ENCODE data around the gene RTN4R. TPM values are rescaled to one million over a fixed set of nuclear protein-coding genes. Genes with fewer than 3 reads are reported as not detected.

Gene RTN4R
- total and polyA plus RNA-seq, 9 of the 15 experiments (the other 6 are each of a cell fraction or from before 2014, with no cell fraction given), result 0.04 to 2.8 (median 1.4) TPM; not detected in 3

DNA sequence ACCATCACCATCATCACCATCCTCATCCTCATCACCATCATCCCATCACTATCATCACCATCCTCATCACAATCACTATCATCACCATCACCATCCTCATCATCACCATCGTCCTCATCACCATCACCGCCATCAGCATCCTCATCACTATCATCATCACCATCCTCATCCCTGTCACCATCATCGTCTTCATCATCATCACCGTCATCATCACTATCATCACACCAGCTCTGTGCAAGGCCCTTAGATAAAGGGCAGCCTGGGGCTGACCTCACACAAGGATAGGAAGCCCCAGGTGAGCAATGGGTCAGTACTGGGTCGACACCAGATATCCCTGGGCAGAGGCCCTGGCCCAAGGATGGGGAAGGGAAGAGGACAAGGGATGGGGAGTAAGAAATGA lies 16.1 kb downstream of the RTN4R start (continued):
- TF ChIP-seq, protein P1, sequence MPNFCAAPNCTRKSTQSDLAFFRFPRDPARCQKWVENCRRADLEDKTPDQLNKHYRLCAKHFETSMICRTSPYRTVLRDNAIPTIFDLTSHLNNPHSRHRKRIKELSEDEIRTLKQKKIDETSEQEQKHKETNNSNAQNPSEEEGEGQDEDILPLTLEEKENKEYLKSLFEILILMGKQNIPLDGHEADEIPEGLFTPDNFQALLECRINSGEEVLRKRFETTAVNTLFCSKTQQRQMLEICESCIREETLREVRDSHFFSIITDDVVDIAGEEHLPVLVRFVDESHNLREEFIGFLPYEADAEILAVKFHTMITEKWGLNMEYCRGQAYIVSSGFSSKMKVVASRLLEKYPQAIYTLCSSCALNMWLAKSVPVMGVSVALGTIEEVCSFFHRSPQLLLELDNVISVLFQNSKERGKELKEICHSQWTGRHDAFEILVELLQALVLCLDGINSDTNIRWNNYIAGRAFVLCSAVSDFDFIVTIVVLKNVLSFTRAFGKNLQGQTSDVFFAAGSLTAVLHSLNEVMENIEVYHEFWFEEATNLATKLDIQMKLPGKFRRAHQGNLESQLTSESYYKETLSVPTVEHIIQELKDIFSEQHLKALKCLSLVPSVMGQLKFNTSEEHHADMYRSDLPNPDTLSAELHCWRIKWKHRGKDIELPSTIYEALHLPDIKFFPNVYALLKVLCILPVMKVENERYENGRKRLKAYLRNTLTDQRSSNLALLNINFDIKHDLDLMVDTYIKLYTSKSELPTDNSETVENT (CRISPR knock-in tag; IDR thresholded peaks at IDR 0.05), result 0 out of 2 replicates have a peak, but pooled peaks have one; percentile 26
- TF ChIP-seq SMAD2 (IDR thresholded peaks at IDR 0.05; ENCODE audit: low read depth, low read length) (no peak), SMC3 (conservative IDR thresholded peaks at IDR 0.05; ENCODE audit: insufficient read depth, low read depth, low read length) (no peak), U2AF2 (optimal IDR thresholded peaks at IDR 0.05; ENCODE audit: low read depth, low read length) (no peak), JUN (IDR thresholded peaks at IDR 0.05; ENCODE audit: borderline replicate concordance, low read depth, low read length) (no peak), JUN (CRISPR knock-in tag; IDR thresholded peaks at IDR 0.05; ENCODE audit: borderline replicate concordance) (no peak), ZNF830 (CRISPR knock-in tag; IDR thresholded peaks at IDR 0.05) (0 out of 2 replicates have a peak, but pooled peaks have one; percentile 31), PHB2 (IDR thresholded peaks at IDR 0.05; ENCODE audit: low read depth) (no peak), ARID1B (IDR thresholded peaks at IDR 0.05) (no peak), LCOR (CRISPR knock-in tag; IDR thresholded peaks at IDR 0.05) (no peak), RBM22 (IDR thresholded peaks at IDR 0.05; ENCODE audit: low read depth, low read length, poor library complexity, severe bottlenecking) (no peak), ZNF785 (CRISPR knock-in tag; IDR thresholded peaks at IDR 0.05) (no peak), MXI1 (IDR thresholded peaks at IDR 0.05; ENCODE audit: low read depth, low read length) (no peak), OTX1 (CRISPR knock-in tag; IDR thresholded peaks at IDR 0.05) (peak; percentile 81; the same call in 1 of the 2 replicates)
- TF ChIP-seq, protein P2, sequence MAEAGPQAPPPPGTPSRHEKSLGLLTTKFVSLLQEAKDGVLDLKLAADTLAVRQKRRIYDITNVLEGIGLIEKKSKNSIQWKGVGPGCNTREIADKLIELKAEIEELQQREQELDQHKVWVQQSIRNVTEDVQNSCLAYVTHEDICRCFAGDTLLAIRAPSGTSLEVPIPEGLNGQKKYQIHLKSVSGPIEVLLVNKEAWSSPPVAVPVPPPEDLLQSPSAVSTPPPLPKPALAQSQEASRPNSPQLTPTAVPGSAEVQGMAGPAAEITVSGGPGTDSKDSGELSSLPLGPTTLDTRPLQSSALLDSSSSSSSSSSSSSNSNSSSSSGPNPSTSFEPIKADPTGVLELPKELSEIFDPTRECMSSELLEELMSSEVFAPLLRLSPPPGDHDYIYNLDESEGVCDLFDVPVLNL (CRISPR knock-in tag; IDR thresholded peaks at IDR 0.05; ENCODE audit: low read depth), result no peak
- TF ChIP-seq, protein P3, sequence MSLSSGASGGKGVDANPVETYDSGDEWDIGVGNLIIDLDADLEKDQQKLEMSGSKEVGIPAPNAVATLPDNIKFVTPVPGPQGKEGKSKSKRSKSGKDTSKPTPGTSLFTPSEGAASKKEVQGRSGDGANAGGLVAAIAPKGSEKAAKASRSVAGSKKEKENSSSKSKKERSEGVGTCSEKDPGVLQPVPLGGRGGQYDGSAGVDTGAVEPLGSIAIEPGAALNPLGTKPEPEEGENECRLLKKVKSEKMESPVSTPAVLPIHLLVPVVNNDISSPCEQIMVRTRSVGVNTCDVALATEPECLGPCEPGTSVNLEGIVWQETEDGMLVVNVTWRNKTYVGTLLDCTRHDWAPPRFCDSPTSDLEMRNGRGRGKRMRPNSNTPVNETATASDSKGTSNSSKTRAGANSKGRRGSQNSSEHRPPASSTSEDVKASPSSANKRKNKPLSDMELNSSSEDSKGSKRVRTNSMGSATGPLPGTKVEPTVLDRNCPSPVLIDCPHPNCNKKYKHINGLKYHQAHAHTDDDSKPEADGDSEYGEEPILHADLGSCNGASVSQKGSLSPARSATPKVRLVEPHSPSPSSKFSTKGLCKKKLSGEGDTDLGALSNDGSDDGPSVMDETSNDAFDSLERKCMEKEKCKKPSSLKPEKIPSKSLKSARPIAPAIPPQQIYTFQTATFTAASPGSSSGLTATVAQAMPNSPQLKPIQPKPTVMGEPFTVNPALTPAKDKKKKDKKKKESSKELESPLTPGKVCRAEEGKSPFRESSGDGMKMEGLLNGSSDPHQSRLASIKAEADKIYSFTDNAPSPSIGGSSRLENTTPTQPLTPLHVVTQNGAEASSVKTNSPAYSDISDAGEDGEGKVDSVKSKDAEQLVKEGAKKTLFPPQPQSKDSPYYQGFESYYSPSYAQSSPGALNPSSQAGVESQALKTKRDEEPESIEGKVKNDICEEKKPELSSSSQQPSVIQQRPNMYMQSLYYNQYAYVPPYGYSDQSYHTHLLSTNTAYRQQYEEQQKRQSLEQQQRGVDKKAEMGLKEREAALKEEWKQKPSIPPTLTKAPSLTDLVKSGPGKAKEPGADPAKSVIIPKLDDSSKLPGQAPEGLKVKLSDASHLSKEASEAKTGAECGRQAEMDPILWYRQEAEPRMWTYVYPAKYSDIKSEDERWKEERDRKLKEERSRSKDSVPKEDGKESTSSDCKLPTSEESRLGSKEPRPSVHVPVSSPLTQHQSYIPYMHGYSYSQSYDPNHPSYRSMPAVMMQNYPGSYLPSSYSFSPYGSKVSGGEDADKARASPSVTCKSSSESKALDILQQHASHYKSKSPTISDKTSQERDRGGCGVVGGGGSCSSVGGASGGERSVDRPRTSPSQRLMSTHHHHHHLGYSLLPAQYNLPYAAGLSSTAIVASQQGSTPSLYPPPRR (CRISPR knock-in tag; IDR thresholded peaks at IDR 0.05; ENCODE audit: borderline replicate concordance), result no peak
- TF ChIP-seq, protein P4, sequence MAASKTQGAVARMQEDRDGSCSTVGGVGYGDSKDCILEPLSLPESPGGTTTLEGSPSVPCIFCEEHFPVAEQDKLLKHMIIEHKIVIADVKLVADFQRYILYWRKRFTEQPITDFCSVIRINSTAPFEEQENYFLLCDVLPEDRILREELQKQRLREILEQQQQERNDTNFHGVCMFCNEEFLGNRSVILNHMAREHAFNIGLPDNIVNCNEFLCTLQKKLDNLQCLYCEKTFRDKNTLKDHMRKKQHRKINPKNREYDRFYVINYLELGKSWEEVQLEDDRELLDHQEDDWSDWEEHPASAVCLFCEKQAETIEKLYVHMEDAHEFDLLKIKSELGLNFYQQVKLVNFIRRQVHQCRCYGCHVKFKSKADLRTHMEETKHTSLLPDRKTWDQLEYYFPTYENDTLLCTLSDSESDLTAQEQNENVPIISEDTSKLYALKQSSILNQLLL (CRISPR knock-in tag; IDR thresholded peaks at IDR 0.05; ENCODE audit: borderline replicate concordance), result peak; percentile 59; the same call in 1 of the 2 replicates
- TF ChIP-seq, protein P5, sequence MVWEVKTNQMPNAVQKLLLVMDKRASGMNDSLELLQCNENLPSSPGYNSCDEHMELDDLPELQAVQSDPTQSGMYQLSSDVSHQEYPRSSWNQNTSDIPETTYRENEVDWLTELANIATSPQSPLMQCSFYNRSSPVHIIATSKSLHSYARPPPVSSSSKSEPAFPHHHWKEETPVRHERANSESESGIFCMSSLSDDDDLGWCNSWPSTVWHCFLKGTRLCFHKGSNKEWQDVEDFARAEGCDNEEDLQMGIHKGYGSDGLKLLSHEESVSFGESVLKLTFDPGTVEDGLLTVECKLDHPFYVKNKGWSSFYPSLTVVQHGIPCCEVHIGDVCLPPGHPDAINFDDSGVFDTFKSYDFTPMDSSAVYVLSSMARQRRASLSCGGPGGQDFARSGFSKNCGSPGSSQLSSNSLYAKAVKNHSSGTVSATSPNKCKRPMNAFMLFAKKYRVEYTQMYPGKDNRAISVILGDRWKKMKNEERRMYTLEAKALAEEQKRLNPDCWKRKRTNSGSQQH (CRISPR knock-in tag; IDR thresholded peaks at IDR 0.05), result peak; percentile 85

Measured in K562 (cell line).